ENCODE data around the gene KIF5A.
"Not testable (repeated sequence)": the region's sequence is repeated elsewhere in the genome, so short reads cannot be mapped to it uniquely, and the experiment has no call there.

KIF5A gene

DNA sequence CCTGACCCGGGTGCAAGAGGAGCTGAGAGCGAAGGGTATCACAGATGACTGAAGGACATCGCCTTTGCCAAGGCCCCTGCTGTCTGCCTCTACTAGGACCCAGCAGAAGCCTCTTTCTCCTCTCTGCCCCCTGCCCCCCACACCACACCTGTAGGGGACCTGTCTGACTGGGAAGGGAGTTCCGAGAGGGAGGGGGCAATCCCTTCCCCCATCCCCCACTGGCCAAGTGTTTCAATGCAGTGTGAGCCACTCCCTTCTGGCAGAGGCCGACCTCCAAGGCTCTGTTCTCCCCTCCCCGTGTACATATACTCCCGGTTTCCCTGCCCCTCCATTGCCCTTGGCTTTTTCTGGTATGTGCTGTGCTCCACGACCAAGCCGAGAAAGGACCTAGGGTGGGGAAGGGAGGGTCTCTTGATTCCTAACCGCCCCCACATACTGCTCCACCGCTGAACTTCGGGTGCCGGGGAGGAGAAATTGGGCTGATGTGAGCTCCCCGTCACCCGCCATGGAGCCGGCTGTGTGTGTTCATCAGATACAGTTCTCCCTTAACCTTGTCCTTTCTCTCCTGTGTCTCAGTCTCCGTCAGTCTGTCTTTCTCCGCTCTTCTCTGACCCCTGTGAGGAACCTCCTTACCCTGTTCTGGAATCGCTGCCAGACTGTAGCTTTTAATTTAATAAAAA is 59.4 kb downstream of the KIF5A start:
- no peak for DNase-seq (ENCODE audit: low read depth)

GRCh38 chr12:57609781-57610553 is 60.1 kb downstream of the KIF5A start:
- no peak for DNase-seq (ENCODE audit: low read depth)

DNA sequence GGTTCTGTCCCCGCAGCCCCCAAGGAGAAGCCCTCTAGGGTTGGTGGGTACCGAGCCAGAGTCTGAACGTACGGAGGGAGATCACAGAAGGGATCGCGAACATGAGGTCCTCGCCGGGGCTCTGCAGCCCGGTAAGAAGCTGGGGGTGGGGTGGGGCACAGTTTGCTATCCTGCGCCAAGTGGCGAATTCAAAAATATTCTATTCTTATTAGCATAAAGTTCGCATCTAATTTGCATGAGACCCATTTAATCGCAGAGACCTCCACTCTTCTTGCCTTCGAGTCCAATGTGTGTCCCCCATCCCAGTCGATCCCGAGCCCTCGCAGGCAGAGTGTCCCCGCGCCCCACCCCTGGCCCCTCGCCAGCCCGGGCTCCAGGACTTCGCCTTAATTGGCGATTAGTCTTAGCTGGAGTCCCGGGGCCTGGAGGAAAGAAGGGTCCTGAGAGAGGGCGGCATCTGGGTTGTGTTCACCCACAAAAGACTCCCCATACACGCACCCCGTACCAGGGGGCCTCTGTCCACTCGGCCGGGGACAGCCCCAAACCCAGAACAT is 60.8 kb downstream of the KIF5A start:
- DNase-seq (ENCODE audit: low read depth): no peak

- DNase-seq (ENCODE audit: low read depth): no peak
These were observed 61.4 kb downstream of the KIF5A start, which contains the start of gene ARHGEF25 for GRCh38 chr12:57611108-57611826. ARHGEF25 (plus strand) TSS chr12:57611435; CDS start chr12:57611895, 460 bp downstream.

GRCh38 chr12:57611827-57612710 is 62.2 kb downstream of the KIF5A start:
- DNase-seq (ENCODE audit: low read depth): no peak

GRCh38 chr12:57612711-57613426 is 63.0 kb downstream of the KIF5A start:
- DNase-seq (ENCODE audit: low read depth): no peak

- DNase-seq (ENCODE audit: low read depth): no peak
These were observed 63.7 kb downstream of the KIF5A start for GRCh38 chr12:57613427-57614109.

DNA sequence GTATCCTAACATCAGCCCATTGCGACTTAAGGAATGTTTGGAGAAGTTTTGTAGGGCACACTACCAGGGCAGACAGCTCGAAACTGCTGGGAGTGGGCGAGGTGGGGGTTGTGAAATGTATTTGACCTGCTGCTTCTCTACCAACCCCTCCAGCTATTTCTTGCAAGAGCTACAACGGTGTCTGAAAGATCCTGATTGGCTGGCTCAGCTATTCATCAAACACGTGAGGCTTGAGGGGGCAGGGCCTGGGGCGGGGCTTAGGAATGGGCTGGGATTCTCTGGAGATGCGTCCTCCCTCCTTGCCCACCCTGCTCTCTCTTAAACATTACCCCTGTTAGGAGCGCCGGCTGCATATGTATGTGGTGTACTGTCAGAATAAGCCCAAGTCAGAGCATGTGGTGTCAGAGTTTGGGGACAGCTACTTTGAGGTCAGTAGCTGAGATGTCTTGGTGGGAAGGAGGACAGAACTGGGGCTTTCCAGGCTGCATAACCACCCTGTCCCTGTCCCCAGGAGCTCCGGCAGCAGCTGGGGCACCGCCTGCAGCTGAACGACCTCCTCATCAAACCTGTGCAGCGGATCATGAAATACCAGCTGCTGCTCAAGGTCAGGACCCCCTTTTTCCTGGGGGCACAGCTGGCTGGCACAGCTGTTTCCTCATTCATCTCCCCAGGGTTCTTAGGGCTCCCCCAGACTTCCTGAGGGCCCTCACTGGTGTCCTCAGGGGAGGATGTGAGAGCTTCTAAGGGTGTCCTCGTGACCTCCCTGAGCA is 64.5 kb downstream of the KIF5A start:
- no peak for DNase-seq (ENCODE audit: low read depth)

GRCh38 chr12:57614948-57615500 is 65.2 kb downstream of the KIF5A start:
- no peak for DNase-seq (ENCODE audit: low read depth)

DNA sequence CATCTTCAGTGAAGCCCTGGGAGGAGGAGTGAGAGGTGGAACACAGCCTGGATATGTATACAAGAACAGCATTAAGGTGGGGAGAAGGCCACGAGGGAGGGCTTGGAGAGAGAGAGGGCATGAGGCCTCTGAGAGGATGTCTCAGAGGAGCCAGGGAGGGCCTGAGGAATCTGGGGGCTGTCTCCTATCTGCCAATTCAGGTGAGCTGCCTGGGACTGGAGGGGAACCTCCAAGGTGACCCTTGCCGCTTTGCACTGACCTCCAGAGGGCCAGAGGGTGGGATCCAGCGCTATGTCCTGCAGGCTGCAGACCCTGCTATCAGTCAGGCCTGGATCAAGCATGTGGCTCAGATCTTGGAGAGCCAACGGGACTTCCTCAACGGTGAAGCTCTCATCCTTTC is 65.8 kb downstream of the KIF5A start:
- no peak for DNase-seq (ENCODE audit: low read depth)

DNA sequence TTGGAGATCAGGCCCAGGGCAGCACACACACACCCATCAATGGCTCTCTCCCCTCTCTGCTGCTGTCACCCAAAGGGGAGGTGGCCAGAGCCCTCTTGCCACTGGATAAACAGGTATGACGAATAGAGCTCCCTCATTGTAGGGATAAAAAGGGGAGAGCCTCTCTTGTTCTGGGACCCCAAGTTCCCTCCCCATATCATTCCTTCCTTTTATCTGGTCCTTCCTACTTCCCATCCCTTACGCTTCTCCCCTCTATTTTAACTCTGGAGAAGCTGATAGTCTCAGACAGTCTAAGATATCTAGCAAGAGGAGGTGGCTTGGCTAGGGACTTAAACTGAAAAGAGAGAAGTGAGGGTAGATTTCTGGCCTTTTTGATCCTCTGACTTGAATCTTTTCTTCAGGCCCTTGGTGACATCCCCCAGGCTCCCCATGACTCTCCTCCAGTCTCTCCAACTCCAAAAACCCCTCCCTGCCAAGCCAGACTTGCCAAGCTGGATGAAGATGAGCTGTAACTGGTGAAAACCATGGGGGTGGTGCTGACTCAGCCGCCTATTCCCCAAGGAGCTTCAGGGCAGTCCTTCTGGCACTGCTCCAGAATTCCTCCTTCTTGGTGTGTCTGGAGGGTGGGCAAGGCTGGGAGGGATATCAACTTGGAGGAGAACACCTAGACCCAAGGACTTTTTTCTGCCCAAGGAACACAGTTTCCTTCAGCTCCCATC is 66.7 kb downstream of the KIF5A start:
- no peak for DNase-seq (ENCODE audit: low read depth)

GRCh38 chr12:57617942-57618341 is 68.1 kb downstream of the KIF5A start:
- no peak for DNase-seq (ENCODE audit: low read depth)

DNA sequence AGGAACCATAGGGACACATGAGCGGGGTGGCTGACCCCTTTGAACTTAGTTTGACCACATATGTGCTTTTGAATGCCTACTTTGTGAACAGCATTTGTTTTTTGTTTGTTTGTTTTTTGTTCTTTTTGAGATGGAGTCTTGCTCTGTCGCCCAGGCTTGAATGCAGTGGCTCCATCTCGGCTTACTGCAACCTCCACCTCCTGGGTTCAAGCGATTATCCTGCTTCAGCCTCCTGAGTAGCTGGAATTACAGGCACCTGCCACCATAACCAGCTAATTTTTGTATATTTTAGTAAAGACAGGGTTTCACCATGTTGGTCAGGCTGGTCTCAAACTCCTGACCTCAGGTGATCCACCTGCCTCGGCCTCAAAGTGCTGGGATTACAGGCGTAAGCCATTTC is 68.6 kb downstream of the KIF5A start:
- DNase-seq (ENCODE audit: low read depth): not testable (repeated sequence)

- DNase-seq (ENCODE audit: low read depth): no peak
These were observed 69.2 kb downstream of the KIF5A start for GRCh38 chr12:57618966-57619433.

- DNase-seq (ENCODE audit: low read depth): no peak
These were observed 69.8 kb downstream of the KIF5A start for GRCh38 chr12:57619434-57620244.

DNA sequence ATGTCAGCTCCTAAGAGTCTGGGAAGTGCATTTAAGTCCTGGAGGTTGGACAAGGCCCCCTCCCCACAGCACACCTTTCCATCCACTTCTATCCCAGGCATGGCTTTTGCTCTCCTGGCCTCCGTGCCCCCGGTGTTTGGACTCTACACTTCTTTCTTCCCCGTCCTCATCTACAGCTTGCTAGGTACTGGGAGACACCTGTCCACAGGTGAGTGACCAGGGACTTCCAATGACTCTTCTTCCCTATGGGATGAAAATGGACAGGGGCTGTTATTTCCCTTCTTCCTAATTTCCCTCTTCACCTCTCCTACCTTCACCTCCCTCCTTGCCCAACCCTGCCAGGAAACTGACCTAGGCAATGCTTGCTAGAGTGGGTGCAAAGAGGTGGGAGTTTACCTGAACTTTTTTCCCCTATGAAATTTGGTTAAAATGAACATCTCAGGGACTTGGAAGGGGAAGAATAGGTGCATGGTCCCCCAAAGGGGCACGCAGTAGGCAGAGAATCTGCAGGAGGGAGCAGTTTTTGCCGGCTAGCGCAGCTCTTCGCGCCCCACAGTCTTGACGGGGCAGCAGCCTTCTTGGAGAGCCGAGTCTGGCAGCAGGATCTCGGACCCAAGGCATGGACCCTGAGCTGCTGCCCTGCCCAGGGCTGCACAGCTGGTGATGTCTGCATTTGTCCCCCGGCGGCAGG is 70.5 kb downstream of the KIF5A start:
- DNase-seq (ENCODE audit: low read depth): no peak

DNA sequence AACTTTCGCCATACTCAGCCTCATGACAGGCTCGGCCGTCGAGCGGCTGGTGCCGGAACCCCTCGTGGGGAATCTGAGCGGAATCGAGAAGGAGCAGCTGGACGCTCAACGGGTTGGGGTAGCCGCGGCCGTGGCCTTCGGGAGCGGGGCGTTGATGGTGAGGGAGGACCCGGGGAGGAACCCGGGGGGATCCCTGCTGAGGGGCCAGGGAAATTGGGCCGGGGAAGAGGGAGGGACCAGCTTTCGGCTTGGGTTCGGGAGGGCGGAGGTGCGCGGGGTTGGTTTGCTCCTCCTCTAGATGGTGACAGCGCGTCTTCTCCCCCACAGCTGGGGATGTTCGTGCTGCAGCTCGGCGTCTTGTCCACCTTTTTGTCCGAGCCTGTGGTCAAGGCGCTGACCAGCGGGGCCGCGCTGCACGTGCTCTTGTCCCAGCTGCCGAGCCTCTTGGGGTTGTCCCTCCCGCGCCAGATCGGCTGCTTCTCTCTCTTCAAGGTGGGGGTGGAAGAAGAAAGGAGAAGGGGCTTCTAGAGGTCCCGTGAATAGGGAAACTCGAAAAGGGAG is 71.2 kb downstream of the KIF5A start:
- no peak for DNase-seq (ENCODE audit: low read depth)
